H1 (cell line): ENCODE data around the gene NXN. TPM values are rescaled to one million over a fixed set of nuclear protein-coding genes. Genes with fewer than 3 reads are reported as not detected.

Experiments used
- EGR1 ChIP-seq: IDR thresholded peaks from 2 replicates; pipeline ENCODE4 v1.6.1; 2011; ENCODE audit warnings: low read depth, low read length, borderline replicate concordance
- RBBP5 ChIP-seq: IDR thresholded peaks from 2 replicates; pipeline ENCODE4 v1.7.1; 2012; ENCODE audit warnings: low read depth, mild to moderate bottlenecking, inconsistent platforms, low read length, moderate library complexity, borderline replicate concordance
- TCF12 ChIP-seq: IDR thresholded peaks from 2 replicates; pipeline ENCODE4 v1.6.1; 2011; ENCODE audit warnings: low read depth, mild to moderate bottlenecking, low read length
- polyA plus RNA-seq, 7 experiments: library from polyadenylated mRNA; depleted of rRNA in 3 of 7; stranded (reverse) in 5 of 7; unstranded in 2 of 7; fragments of >200 nt in 5 of 7; fragments of 200-250 nt in 2 of 7; gene quantifications; 1 replicate in 5 of 7; 2 replicates in 1 of 7; 4 replicates in 1 of 7; pipeline versions ENCODE4 v1.2.1 to v1.2.3, GENCODE V29; 2011 to 2013; ENCODE audit warnings: missing spikeins in 2 of 7, mixed read lengths in 2 of 7
- total RNA-seq: library from RNA; stranded (reverse); fragmentation: NEBNext Ultra II Directional; extraction: Animal tissue kit (Norgen Biotek cat#: 25700); gene quantifications from 2 replicates; pipeline ENCODE4 v1.2.1, GENCODE V29; 2021

The NXN gene
- total and polyA plus RNA-seq, 2 of the 8 experiments (the other 6 are each of a cell fraction or from before 2014, with no cell fraction given), result 94.1 to 107 TPM

- no peak for TF ChIP-seq RBBP5
- TF ChIP-seq EGR1, result no peak
- TF ChIP-seq TCF12, result no peak
- TF ChIP-seq, all 59 proteins: peak for 0
Observed at GRCh38 chr17:807523-808294, 171.9 kb downstream of the NXN start (continued).
